Hematopoietic multipotent progenitor cell (in vitro differentiated cells): ENCODE measurements around the gene WDFY1. TPM values are rescaled to one million over a fixed set of nuclear protein-coding genes. Genes with fewer than 3 reads are reported as not detected.

Experiments used
- DNase-seq, 3 donors: peaks; one replicate each; pipeline ENCODE4 v3.0.0-alpha.2; 2011 to 2015; ENCODE audit warnings: low read depth in 2 of 3, low spot score in 2 of 3
- total RNA-seq: library from RNA; depleted of rRNA; stranded (reverse); fragments of >200 nt; gene quantifications from one replicate; pipeline ENCODE4 v1.2.3, GENCODE V29; 2012

The WDFY1 gene
- total RNA-seq, 1 donor, result 66.8 TPM

- peak in 1 of 3 donors; percentile 16 for DNase-seq
These were observed 80.0 kb downstream of the WDFY1 start for GRCh38 chr2:223865124-223865523.

- DNase-seq, result no peak
These were observed 81.6 kb downstream of the WDFY1 start for GRCh38 chr2:223863491-223863890.

DNA sequence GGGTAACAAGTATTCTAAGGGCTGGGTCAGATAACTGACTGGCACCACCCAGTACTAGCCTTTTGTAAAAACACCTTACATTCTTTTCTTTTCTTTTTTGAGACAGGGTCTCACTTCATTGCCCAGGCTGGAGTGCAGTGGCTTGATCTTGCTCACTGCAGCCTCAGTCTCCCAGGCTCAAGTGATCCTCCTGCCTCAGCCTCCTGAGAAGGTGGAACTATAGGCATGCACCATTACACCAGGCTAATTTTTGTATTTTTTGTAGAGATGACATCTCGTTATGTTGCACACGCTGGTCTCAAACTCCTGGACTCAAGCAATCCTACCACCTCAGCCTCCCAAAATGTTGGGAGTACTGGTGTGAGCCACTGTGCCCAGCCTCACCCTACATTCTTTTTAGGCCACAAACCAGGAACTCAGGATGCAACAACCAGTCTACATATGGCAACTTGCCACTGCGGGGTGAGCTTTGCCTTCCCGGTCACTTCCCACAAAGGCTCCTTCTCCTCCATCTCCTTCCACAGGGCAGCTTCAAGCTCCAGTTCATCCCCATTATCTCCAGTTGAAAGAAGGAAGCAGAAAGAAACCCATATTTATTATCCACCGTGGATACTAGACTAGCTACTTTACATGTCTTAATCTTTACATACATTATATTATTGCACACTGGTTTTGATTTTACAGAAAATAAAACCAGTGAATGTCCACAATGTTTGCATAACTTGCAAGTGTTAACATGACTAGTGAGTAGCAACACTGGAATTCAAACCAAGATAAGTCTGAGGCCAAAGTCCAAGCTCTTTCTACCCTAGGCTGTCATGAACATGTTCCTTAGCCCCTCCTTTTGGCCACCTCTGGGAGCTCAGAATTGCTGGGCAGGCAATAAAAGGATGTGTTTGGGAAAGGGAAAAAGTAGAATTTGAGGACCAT lies 84.1 kb downstream of the WDFY1 start:
- DNase-seq, result no peak

- no peak for DNase-seq
These were observed 86.1 kb downstream of the WDFY1 start for GRCh38 chr2:223859070-223859469.

GRCh38 chr2:223856584-223856983 lies 88.6 kb downstream of the WDFY1 start:
- no peak for DNase-seq

- DNase-seq, result no peak
These were observed 89.1 kb downstream of the WDFY1 start for GRCh38 chr2:223856021-223856420.

- DNase-seq, result no peak
These were observed 89.7 kb downstream of the WDFY1 start for GRCh38 chr2:223855426-223855825.

DNA sequence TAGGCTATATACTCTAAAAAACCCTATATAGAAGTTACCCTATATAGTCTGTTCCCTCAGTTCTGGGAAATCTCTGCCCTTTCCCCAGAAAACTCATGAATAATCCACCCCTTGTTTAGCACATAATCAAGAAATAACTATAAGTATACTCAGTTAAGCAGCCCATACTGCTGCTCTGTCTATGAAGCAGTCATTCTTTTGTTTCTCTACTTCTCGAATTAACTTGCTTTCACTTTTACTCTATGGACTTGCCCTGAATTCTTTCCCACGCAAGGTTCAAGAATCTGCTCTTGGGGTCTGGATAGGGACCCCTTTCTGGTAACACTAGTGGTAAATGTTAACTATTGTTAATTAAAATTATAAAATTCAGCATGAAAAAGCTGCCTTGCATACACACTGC lies 90.4 kb downstream of the WDFY1 start:
- no peak for DNase-seq

DNA sequence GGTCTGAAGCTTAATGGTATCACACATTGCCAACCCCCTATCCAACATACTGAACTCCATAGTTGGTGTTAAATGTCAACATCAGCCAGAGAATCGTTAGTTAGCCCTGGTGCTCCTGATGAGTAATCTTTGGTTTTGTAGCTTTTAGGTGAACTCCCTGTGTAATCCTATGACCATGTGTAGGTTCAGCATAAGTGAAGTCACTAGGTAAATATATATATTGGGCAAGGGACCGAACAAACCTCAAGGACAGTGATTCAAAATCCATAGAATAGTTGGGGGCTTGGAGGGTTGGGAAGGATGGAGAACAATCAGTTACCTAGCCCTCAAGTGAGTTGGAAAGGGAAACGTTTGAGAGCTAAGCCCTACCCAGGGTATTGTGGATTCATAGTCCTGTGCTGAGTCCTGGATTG lies 91.7 kb downstream of the WDFY1 start:
- DNase-seq, result no peak

DNA sequence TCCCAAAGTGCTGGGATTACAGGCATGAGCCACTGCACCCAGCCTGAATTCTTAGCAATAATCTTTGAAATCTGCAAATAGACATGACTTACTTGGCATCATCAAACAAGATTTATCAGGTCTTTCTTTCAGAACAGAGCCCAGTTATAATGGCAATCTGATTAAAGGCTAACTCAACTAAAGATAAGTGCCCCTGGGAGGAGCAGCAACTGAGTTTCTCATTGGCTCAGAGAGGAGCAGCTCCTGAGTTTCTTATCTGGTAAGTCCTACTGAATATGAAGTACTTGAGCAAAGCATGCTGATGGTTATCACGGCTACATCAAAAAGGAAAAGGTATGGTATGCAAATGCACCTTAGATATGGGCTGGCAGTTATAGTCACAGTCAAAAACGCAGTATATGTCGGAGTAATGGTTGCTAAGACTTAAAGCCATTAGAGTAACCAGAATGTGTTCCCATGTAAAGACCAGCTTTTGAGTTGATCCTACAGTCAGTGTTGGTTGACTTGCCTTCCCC lies 92.8 kb downstream of the WDFY1 start:
- no peak for DNase-seq

DNA sequence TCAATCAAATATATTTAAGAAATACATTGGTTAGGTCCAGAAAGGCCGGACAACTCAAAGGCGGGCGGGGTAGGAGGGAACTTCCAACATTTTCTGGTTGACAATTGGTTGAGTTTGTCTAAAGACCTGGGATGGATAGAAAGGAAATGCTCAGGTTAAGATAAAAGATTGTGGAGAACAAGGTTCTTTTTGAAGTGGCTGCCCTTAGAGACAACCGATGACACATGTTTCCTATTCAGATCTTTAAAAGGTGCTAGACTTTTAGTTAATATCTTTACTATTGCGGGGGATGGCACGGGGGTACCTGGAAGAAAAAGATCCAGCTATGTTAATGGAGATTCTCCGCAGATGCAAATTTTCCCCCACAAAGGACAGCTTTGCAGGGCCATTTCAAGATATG lies 97.7 kb downstream of the WDFY1 start:
- DNase-seq, result no peak

DNA sequence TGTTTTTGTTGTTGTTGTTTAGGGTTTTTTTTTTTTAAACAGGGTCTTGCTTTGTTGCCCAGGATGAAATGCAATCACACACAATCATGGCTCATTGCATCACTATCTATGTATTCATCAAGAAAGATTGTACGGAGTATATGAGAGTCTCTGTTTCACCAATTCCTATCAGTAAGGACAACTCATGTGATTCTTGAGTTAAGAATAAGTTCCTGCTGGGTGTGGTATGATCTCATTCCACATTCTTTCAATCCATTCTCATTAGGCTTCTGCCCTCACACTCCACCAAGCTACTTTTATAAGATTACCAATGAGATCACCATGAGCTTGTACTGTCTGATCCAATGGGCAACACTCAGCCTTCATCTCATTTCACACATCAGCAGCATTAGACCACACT lies 98.6 kb downstream of the WDFY1 start:
- no peak for DNase-seq

GRCh38 chr2:223841436-223842190 lies 103.5 kb downstream of the WDFY1 start:
- no peak for DNase-seq

- DNase-seq, result peak; percentile 55 to 77 (median 69)
These were observed 107.7 kb downstream of the WDFY1 start, which contains the start of gene AP1S3 for GRCh38 chr2:223837287-223838061. AP1S3 (minus strand) TSS chr2:223837582; CDS start chr2:223837450, 132 bp downstream.

DNA sequence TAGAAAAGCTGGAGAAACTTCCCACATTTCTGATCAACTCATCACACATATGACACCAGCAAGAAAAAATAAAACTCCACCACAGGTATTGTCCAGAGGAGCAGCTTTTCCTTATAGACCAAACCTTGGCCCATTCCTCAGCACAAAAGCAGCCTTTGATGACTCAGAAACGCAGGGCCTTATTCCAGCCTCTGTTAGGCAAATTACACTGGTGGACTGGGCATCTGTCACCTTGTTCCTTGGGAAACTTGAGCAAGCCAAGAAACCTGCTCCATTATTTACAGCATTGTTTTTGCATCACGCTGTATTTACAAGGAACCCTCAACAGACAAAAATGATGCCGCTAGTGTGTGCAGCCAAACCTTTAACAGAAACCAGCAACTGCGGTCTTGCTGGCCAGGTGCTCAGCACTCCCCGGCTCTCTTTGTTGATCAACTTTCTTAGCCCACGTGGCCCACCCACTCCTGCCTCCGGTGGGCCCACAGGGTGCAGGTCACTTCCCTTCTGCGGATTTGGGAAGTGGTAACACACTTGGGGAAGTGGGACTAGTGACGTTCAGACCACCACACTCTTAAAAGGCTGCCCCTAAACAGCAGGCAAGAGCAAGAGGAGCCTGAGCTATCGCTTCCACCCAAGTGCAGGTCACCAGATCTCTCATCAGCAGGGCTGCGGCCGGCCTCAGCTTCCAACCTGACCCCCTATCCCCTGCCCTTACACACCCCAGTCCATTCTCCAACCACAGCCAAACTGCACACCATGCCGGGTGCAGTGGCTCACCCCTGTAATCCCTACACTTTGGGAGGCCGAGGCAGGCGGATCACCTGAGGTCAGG lies 109.2 kb downstream of the WDFY1 start:
- peak in 2 of 3 donors; percentile 46 to 89 for DNase-seq

GRCh38 chr2:223834431-223834830 lies 110.7 kb downstream of the WDFY1 start:
- no peak for DNase-seq

DNA sequence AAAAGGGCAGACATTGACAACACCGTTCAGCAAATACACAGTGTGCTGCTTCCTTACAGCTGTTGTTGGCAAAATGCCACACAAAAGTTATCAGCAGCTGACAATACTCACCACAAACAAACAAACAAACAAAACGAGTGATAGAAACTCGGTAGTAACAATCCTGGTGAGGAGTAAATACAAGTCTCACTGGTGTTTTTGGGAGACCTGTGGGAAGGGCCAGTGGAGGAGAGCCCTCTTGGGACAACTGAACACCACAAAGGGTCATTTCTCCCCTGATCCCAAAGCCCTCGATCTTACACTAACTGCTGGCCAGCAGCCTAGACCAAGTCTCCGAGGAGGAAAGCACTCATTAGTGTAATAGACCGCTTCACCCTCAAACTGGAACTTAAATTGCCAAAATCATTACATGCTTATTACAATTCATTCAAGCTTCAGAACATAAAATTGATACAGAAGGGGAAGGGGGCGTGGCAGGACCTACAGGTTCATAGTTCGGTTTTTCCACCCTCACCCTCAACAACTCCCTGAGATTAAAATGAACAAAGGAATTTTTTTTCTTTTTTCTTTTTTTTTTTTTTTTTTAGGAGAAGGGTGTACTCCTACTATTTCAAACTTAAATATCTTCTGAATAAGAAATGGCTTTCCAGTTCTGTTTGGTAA lies 112.8 kb downstream of the WDFY1 start:
- no peak for DNase-seq

GRCh38 chr2:223829128-223829527 lies 116.0 kb downstream of the WDFY1 start:
- no peak for DNase-seq

GRCh38 chr2:223828314-223828713 lies 116.8 kb downstream of the WDFY1 start:
- DNase-seq, result no peak
